Epithelial cell of prostate (primary cell): Measurements from ENCODE around the gene PCCA.

Experiments
- DNase-seq: peaks from one replicate; pipeline ENCODE4 v3.0.0-alpha.2; 2011; ENCODE audit warnings: low read depth, low spot score
- H3K27ac ChIP-seq: fragments of 450-650 bp; 2 replicates; pipeline ENCODE4 v1.5.1; 2017; ENCODE audit warnings: mild to moderate bottlenecking

Gene PCCA

GRCh38 chr13:100176801-100177400 lies 88.0 kb downstream of the PCCA start:
- no peak for DNase-seq

GRCh38 chr13:100178309-100178708 lies 89.4 kb downstream of the PCCA start:
- no peak overlapping the region for H3K27ac ChIP-seq
- no peak for DNase-seq

More at GRCh38 chr13:100176801-100177400, 88.0 kb downstream of the PCCA start:
- no peak overlapping the region for H3K27ac ChIP-seq

DNA sequence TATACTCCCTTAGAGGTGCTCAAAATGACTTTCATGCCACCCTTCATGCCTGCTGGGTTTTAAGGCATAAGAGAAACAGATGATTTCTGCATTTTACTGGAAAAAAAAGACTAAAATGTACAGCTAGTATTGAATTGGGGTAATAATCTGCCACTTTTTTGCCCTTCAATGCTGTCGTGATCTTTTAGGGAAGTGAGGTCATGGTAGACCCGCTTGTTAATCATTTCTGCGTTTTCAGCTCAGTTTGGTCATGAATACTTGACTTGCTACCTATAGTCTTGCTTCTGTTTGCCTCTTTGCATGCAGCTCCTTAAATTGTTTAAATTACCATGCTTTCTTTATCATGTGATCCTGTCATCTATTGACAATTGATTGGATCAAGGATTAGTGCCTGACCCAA lies 90.4 kb downstream of the PCCA start:
- H3K27ac ChIP-seq: no peak overlapping the region
- DNase-seq: no peak

DNA sequence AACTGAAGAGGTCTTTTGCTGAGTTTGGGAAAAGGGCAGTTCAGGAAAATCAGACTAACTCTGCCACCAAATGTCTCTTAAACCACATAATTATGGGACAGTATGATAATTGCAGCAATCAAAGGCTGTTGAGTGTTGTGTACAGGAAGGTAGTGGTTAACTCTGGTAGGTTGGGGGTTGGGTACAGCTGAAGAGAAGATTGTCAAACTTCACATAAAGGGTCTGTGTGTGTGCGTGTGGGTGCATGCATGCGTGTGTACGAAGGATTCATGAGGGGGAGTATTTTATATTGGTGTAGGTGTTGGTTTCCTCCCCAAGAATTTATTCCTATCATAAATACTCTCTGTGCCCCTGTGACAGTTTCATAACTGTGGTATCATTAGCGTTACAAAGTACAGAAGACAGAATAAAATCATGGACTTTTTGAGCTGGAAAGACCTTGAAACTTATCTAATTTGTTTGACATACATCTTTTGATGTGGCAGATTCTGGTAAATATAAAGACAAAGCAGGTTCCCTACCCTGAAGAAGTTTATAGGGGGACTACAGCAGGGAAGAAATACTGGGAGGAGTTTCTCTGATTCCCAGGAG lies 94.1 kb downstream of the PCCA start:
- DNase-seq: no peak
- H3K27ac ChIP-seq: no peak overlapping the region

DNA sequence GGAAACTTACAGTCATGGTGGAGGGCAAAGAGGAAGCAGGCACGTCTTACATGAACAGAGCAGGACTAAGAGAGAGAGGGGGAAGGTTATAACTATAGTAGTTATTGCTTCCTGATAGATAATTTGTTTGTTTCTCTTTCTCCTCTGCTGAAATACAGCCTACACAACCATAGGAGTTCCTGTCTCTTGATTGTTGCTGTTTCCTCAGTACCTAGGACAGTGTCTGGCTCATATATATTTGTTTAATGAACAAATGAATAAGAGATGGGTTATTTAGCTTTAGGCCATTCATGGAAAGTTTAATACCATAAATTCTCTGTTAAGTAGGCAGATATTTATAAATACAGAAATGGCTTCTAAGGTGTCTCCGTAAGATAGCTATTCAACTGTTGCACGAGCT lies 95.2 kb downstream of the PCCA start:
- H3K27ac ChIP-seq: no peak overlapping the region
- DNase-seq: no peak

DNA sequence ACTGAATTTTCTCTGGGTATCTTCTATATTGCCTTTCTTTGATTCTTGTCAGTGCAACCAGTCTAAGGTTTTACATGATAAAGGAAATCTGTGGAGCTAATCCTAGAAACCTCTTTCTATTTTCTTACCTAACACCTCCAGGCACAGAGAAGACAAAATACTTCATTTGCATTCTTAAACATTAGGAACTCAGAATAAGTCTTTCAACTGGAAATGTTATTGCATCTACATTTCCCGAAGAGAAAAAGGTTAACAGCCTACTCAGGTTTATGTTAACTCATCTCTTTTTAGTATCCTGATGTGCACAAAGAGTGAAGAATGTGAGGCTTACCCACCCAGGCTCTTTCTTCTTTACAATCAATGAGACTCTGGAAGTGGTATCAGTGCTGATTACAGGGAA lies 106.7 kb downstream of the PCCA start:
- no peak for DNase-seq

DNA sequence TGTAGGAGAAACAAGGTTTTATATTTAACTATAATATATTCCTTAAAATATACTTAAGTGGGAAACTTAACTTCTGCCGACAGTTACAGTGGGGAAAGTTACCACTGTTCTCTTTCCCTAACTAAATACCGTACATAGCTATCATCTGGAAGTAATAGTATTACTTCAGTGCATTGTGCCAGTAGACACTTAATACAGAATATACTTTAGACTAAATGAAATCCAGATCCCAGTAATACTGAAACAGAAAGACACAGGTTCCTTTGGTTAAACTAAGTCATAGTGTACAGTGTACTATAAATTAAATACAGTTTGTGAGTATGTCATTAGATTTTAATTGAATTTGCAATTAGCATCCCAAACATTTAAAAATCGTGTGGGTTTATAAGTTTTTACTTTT lies 107.5 kb downstream of the PCCA start:
- no peak for DNase-seq
- no peak overlapping the region for H3K27ac ChIP-seq

More for the DNA sequence above, 106.7 kb downstream of the PCCA start:
- no peak overlapping the region for H3K27ac ChIP-seq

- no peak for DNase-seq
- no peak overlapping the region for H3K27ac ChIP-seq
These were observed 108.2 kb downstream of the PCCA start for GRCh38 chr13:100197116-100197515.

DNA sequence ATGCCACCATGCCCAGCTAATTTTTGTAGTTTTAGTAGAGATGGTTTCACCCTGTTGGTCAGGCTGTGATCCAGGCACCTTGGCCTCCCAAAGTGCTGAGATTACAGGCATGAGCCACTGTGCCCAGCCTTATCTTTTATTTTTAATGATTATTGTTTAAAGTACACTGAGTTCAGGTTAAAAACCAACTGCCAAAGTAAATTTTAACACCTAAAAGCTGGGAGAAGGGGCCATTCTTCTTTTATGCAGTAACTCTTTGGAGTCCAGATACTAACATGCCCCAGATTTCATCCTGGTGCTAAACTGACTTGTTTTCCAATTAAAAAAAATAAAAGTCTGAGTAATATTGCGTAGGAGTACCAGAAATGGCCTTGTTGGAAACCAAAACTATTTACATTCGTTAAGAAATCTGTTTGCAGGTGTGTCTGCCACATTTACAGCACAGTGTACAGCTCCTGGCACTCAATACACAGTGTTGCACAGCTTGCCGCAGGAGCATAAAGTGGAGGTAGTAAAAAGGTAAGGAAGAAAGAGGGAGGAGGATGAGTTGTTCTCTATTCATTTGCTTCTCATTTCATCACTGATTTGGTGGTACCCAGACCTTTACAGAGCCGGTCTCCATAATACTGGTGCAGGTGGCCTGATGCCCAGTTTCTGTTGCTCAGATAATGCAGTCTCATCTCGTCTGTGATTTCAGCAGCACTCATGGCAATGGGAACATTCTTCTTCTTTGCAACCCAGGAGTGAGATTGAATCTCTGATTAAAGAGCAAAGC lies 108.9 kb downstream of the PCCA start:
- no peak overlapping the region for H3K27ac ChIP-seq
- no peak for DNase-seq

- no peak for DNase-seq
- H3K27ac ChIP-seq: no peak overlapping the region
These were observed 114.9 kb downstream of the PCCA start for GRCh38 chr13:100203696-100204367.

GRCh38 chr13:100208002-100208401 lies 119.1 kb downstream of the PCCA start:
- H3K27ac ChIP-seq: no peak overlapping the region
- no peak for DNase-seq

- no peak overlapping the region for H3K27ac ChIP-seq
- no peak for DNase-seq
These were observed 119.7 kb downstream of the PCCA start for GRCh38 chr13:100208626-100209025.

GRCh38 chr13:100209857-100210825 lies 121.2 kb downstream of the PCCA start:
- peak overlapping the region; percentile 51 for H3K27ac ChIP-seq

GRCh38 chr13:100211016-100211710 lies 122.3 kb downstream of the PCCA start:
- DNase-seq: no peak
- H3K27ac ChIP-seq: no peak overlapping the region

More at GRCh38 chr13:100209857-100210825, 121.2 kb downstream of the PCCA start:
- no peak for DNase-seq

DNA sequence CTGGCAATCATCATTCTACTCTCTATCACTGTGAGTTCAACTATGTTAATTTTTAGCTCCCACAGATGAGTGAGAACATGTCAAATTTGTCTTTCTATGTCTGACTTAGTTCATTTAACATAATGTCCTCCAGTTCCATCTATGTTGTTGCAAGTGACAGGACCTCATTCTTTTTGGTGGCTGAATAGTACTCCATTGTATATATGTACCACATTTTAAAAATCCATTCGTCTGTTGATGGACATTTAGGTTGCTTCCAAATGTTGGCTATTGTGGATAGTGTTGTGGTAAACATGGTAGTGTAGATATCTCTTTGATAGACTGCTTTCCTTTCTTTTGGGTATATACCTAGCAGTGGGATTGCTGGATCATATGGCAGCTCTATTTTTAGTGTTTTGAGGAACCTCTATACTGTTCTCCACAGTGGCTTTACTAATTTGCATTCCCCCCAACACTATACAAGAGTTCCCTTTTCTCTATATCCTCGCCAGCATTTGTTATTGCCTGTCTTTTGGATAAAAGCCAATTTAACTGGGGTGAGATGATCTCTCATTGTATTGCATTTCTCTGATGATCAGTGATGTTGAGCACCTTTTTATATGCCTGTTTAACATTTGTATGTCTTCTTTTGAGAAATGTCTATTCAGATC lies 124.1 kb downstream of the PCCA start:
- H3K27ac ChIP-seq: peak overlapping the region; percentile 41
- no peak for DNase-seq

DNA sequence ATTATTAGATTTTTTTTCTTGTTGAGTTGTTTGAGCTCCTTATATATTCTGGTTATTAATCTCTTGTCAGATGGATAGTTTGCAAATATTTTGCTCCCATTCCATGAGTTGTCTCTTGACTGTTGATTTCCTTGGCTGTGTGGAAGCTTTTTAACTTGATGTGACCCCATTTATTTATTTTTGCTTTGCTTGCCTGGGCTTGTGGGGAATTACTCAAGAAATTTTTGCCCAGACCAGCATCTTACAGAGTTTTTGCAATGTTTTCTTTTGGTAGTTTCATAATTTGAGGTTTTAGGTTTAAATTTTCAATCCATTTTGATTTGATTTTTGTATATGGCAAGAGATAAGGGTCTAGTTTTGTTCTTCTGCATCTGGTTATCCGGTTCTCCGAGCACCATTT lies 124.7 kb downstream of the PCCA start:
- DNase-seq: no peak
- peak overlapping the region; percentile 41 for H3K27ac ChIP-seq

GRCh38 chr13:100214886-100215285 lies 126.0 kb downstream of the PCCA start:
- H3K27ac ChIP-seq: peak overlapping the region; percentile 41
- DNase-seq: no peak

DNA sequence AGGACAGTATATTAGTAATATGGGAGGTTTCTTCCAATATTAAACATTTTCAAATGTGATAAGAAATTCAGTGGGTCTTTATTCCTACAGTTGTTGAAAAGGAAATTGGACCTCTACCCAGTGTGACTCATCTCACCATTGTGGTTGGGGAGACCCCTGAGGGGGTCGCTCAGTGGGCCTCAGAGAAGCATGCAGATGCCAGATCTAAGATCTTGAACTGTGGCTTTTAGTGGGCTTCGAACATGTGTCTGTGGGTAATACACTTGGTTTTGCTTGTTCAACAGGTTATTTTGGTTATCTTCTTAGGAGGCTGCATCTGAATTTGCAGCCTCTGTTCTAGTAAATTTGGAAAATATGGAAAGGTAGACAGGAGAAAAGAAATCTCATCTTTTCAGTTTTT lies 132.3 kb downstream of the PCCA start:
- DNase-seq: no peak
- no peak overlapping the region for H3K27ac ChIP-seq
